GM12891 (cell line): Measurements from ENCODE around the gene BRF1.

Experiments
- DNase-seq: peaks from one replicate; pipeline ENCODE4 v3.0.0; 2011; ENCODE audit warnings: low spot score; ENCODE audit not compliant: insufficient read length
- FAIRE-seq: peaks from 2 replicates; lab custom pipeline; 2011; peaks lifted over from hg19 to GRCh38; lab: Jason Lieb, UNC
- PAX5 ChIP-seq: IDR thresholded peaks from 2 replicates; pipeline ENCODE4 v1.6.1; 2011; ENCODE audit warnings: low read length, moderate library complexity, mild to moderate bottlenecking; ENCODE audit not compliant: insufficient read depth, severe bottlenecking
- POLR2A ChIP-seq: IDR thresholded peaks from 2 replicates; pipeline ENCODE4 v1.6.1; 2011; ENCODE audit warnings: low read depth, low read length, control low read depth
- POLR2AphosphoS5 ChIP-seq: IDR thresholded peaks from 2 replicates; pipeline ENCODE4 v1.6.1; 2011; ENCODE audit warnings: low read depth, low read length, control low read depth
- POU2F2 ChIP-seq: IDR thresholded peaks from 2 replicates; pipeline ENCODE4 v1.6.1; 2011; ENCODE audit warnings: low read depth, mild to moderate bottlenecking, control low read depth, low read length, moderate library complexity
- SPI1 ChIP-seq: IDR thresholded peaks from 2 replicates; pipeline ENCODE4 v1.6.1; 2011; ENCODE audit warnings: low read depth, low read length, control low read depth
- TAF1 ChIP-seq: IDR thresholded peaks from 2 replicates; pipeline ENCODE4 v1.6.1; 2011; ENCODE audit warnings: low read depth, low read length, control low read depth

Gene BRF1

DNA sequence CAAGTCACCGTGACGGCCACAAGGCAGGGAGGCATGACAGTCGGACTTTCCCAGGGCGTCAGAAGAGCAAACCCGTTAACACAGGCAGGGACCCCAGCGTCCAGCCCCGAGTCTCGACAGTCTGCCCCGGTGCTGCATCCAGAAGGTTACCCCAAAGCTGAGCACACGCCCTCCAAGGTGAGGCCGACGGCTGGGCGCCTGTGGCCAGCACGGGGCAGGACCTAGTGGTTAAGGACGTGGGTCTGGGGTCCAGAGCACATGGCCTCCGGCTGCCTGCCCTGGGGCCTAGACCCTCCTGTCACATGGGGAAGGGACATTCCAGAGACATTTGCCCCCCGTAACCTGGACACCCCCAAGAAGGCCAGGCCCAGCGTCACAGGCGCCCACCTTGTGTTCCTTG, 82.2 kb downstream of the BRF1 start:
- DNase-seq (no peak), FAIRE-seq (no peak)
- TF ChIP-seq POLR2AphosphoS5 (no peak), TAF1 (no peak), PAX5 (no peak), POLR2A (no peak), SPI1 (no peak), POU2F2 (no peak)

DNA sequence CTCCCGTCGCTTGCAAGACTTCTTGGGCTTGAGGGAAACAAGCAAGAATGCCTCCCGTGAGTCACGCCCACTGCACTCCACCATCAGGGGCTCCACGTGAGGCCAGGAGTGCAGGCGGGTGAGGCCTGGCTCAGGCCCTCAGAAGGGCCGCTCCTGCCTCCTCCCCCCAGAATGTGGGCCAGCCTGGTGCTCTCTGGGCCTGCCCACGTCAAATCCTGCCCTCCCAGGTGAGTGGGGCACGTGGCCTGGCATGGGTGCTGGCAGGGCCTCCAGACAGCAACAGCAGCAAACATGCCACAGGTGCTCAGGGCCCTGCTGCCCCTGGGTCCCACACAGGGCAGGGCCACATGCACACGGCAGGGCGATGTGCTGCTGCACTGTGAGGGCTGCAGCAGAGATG, 83.0 kb downstream of the BRF1 start:
- TF ChIP-seq PAX5 = no peak
- FAIRE-seq (no peak), DNase-seq (no peak)

DNA sequence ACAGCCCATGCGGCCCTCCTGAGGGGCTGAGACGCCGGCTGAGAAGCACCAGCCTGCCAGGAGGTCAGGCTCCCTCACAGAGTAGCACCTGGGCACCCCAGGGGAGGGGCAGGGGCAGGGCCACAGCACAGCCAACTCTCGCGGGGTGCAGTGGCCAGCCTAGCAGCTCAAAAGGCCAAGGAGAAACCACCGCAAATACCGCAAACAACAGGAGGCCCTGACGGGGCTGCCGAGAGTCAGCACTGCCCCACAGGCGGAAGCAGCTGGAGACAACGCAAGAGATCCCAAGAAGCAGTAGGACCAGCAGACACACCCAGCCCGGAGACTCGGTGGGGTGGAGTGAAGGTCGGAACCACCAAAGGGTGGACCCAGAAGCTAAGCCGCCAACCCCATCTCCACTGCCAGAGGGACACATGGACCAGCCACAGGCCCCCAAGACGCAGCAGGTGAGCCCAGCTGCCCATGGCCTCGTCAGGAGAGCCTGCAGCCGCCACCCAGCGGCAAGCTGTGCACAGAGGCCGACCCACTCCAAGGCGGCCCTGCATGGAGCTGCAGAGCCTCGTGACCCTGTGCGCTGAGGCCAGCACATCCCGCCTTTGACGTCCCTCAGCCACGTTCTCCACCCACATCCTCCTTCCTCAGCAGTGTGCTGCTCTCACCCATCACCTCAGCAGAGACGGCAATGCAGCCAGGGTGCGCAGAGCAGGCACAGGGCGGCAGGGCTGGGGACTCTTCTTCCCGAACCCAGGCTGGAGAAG, 84.1 kb downstream of the BRF1 start:
- DNase-seq (no peak), FAIRE-seq (no peak)
- no peak for TF ChIP-seq TAF1

DNA sequence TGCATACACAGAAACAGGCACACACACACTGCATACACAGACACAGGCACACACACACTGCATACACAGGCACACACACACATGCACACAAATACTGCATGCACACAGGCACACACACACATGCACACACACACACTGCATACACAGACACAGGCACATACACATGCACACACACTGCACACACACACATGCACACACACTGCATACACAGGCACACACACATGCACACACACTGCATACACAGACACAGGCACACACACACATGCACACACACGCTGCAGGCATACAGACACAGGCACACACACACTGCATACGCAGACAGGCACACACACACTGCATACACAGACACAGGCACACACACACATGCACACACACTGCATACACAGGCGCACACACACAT, 85.2 kb downstream of the BRF1 start:
- DNase-seq (no peak), FAIRE-seq (peak; percentile 91)
- no peak for TF ChIP-seq SPI1
- TF ChIP-seq POU2F2 = no peak
- no peak for TF ChIP-seq POLR2AphosphoS5
- no peak for TF ChIP-seq PAX5
- TF ChIP-seq TAF1 = no peak
- no peak for TF ChIP-seq POLR2A

DNA sequence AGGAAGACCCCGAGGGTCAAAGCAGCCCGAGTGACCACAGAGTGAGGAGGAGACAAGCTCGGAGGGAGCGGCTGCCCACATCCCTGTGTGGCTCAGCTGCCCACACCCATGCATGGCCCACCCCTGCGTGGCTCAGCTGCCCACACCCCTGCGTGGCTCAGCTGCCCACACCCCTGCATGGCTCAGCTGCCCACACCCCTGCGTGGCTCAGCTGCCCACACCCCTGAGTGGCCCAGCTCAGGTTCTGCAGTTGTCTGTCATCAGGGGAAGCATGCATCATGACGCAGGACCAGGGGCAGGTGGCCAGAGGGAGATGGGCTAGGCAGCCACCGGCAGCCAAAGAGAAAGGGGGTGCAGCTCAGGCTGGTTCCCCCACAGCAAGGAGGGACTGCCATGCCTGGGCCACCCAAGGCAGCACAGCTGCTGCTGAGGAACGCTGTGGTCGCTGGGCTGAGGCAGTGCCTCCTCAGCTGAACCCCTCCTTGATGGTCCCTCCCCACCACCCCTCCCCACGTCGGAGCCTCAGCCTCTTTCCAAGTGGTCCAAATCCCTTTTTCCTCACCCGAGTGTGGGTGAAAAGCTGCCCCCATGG, 86.4 kb downstream of the BRF1 start:
- DNase-seq (no peak), FAIRE-seq (no peak)
- TF ChIP-seq SPI1 = no peak
- TF ChIP-seq PAX5 = no peak
- no peak for TF ChIP-seq POLR2AphosphoS5
- TF ChIP-seq POU2F2 = no peak
- TF ChIP-seq TAF1 = no peak
- no peak for TF ChIP-seq POLR2A

DNA sequence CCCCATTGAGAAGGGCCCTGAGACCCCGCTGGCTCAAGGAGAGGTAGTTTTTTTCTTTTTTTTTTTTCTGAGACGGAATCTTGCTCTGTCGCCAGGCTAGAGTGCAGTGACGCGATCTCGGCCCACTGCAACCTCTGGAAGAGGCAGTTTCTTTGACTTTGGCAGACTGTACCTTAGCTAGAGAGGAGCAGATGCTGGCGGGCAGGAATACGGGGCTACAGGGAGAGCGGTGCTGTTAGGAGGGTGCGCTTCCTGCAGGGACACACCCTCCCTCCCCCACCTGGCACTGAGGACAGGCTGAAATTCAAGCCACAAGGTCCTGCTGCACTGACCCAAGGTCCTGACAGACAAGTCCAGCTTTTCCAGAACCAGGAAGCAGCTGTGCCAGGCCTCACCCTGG, 87.4 kb downstream of the BRF1 start:
- DNase-seq (no peak), FAIRE-seq (no peak)
- no peak for TF ChIP-seq POLR2AphosphoS5
- no peak for TF ChIP-seq SPI1
- no peak for TF ChIP-seq PAX5
- TF ChIP-seq TAF1 = no peak
- TF ChIP-seq POU2F2 = no peak
- no peak for TF ChIP-seq POLR2A

DNA sequence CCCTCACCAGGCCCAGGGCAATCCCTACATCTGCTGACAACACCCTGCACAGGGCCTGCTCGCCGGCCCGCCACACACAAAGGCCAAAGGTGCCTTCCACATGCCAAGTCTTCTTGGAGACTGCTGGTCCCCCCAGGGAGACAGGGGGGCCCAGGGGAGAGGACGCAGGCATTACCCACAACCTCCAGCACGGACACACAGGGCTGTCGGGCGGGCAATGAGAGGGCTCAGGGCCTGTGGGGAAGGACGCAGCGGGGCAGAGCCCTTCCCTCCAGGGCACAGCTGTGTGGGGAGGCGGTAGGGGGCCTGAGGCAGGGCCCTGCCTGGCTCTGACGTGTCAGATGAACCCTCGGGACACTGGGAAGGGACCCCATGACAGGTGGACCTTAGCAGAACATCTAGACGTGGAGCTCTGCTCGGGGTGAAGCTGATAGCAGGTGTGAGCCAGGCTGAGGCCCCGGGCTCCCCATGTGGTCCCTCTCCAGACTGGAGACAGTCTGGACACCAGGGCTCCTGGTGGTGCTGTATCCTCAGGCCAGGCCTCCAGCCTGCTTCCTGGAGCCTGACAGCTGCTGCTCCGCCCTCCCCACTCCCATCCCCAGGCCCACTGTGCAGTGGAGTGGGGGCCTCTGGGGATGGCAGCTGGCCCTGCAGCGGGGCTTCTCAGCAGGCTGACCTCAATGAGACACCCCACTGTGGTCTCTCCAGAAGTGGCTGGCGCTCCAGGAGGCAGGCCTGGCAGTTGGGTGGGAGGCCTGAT, 88.1 kb downstream of the BRF1 start:
- DNase-seq = no peak
- no peak for TF ChIP-seq SPI1
- FAIRE-seq = no peak

DNA sequence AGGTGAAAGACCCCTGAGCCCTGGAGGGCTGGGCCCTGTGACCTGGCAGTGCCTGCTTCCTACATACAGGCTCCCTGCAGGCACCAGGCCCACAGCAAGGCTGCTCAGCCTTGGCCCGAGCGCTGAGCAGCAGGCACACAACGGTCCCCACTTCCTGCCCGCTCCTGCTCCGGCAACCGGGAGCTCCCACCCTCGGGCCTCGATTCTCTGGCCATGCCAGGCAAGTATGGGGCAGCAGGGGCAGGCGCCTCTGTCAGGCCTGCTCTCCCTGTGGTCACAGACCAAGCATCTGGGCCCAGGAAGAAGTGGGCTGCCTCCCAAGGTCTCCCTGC, 89.1 kb downstream of the BRF1 start:
- TF ChIP-seq PAX5 (no peak), TAF1 (no peak), POLR2AphosphoS5 (no peak)
- FAIRE-seq (no peak), DNase-seq (no peak)

DNA sequence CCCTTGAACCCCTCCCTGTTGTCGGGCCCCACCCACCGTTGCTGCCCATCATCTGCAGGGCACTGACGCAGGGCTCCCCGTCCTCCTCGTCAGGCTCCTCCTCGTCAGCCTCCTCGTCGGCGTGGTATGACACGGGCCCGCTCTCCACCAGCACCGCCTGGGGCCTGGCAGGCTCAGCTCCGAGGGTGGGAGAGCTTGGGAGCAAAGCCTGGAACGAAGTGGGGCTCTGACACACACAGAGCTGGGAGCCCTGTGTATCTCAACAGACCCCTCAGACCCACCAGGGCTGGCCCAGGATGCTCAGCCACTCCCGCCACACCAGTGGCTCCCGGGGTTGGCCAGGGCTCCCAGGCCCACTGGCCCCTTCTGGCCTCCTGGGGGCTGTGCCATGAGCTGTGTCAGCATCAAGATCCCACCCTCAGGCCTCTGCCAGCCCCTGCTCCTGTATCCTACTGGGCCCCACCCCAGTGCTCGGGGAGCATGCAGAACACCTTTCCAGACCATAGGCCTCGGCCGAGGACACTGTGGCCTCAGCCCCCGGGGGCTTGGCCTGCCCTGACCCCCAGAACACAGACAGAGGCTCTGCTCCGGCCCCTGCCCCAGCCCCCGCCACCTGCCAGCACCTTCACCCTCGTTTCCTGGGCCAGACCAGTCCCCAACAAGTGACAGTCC, 89.6 kb downstream of the BRF1 start:
- DNase-seq (no peak), FAIRE-seq (no peak)
- TF ChIP-seq PAX5 = no peak
- TF ChIP-seq POU2F2 = no peak
- TF ChIP-seq POLR2A = no peak
- no peak for TF ChIP-seq TAF1
- no peak for TF ChIP-seq SPI1
- TF ChIP-seq POLR2AphosphoS5 = no peak

DNA sequence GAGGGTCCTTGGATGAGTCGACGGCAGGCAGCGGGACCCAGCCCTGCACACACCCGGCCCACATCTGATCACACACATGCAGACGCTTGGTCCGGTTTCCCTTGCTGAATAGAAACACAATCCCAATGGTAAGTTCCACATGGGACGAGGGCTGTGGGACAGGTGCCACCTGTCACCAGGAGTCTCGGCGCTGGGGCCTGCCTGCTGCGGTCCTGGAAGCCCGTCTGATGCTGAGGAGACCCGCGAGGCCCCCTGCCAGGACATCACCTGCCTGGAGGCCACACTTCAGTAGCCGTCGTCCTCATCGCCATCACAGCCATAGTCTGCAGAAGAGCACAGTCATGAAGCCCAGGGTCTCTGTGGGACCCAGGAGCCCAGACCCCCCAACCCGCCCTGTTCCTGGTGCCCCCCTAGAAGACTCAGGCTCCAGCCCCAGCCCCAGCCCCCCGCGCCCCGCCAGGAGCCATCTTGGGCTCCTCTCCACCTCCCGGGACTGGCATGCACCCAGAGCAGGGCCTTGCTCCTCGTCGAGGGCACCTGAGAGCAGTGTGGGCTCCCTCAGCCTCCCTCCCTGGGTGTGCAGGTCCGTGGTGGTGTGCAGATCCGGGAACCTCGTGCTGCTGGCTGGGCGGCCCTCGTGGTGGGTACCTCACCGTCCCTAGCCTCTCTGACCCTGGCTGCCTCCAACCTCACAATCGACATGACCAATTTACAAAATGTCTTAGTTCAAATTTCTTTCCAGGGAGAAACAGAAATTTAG, 90.4 kb downstream of the BRF1 start:
- no peak for FAIRE-seq

More for the DNA sequence above, 90.4 kb downstream of the BRF1 start:
- TF ChIP-seq POLR2A (no peak), POU2F2 (no peak), TAF1 (no peak), POLR2AphosphoS5 (no peak), PAX5 (no peak), SPI1 (no peak)
- no peak for DNase-seq
